ENCODE data around the gene FAM120C.

FAM120C gene

DNA sequence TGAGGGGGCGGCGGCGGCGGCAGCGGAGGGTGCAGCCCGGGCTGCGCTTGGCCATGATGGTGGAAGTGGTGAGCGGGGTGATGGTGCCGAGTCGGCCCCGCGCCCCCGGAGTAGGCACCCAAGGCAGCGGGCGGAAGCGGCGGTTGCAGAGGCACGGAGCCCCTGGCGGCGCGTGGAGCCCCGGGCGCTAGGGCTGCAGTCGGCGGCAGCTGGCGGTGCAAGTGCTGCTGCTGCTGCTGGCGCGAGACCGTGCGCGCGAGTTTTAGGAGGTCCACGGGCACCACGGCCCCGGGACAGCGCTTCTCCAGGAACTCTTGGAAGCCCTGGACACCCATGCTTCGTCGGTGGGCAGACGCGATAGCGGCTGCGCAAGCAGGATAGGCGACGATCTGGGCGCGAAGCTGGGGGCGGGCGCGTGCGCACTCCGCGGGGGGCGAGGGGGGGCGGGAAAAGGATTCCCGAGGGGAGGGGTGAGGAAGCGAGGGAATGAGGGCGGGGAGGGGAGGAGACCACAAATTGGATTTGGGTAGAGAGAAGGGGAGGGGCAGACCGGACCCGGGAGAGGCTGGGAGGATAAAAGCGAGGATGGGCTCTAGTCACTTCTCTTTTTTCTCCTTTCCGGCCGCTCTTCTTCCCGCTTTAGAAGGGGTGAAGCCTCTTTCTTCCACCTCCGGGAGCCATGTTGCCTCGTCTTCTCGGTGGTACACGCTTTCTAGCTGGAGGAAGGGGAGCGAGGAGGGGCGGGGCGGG lies at the start of gene FAM120C:
FAM120C (minus strand) TSS at position 391 of the 750 bp plus-strand sequence; CDS start at position 335, 56 bp downstream.
- DNase-seq (ENCODE audit: low read depth): peak; percentile 52

DNA sequence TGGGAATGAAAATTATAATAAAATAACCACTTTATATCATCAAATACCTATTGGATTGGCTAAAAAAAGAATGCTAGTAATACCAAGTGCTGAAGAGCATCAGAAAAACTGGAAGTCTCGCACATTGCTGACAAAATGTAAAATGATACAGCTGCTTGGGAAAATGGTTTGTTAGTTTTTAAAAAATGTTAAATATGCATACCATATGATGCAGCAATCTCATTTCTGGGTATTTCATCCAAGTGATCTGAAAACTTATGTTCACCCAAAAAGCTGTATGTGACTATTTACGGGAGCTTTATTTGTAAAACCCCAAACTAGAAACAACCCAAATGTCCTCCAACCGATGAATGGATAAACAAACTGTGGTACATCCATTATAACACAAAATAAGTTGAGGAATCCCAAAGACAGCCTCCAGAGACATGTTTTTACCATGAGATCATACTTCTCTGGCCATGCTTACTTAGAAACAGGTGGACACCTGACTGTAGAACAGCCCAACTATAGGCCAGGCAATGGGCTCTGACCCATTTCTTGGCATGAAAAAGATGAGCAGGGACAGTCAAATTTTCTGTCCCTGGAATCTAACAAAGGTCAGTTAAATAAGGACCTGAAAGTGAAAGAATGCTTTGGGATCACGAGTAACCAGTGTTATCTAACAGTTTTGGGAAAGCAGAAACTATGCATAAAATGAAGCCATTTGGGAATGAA lies 47.5 kb upstream of the FAM120C start:
- DNase-seq (ENCODE audit: low read depth): no peak

DNA sequence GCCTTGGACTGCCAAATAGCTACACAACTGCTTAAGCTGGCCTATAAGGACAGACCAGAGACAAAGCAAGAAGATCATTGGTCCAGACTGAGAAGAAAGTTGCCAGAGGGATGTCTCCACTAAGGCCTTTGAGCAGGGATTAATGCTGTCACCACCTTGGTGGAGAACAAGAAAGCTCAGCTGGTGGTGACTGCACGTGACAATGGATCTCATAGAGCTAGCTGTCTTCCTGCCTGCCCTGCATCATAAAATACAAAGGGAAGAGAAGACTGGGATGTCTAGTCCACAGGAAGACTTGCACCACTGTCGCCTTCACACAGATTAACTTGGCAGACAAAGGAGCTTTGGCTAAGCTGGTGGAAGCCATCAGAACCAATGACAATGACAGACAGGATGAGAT lies 40.5 kb upstream of the FAM120C start:
- no peak for DNase-seq (ENCODE audit: low read depth)

DNA sequence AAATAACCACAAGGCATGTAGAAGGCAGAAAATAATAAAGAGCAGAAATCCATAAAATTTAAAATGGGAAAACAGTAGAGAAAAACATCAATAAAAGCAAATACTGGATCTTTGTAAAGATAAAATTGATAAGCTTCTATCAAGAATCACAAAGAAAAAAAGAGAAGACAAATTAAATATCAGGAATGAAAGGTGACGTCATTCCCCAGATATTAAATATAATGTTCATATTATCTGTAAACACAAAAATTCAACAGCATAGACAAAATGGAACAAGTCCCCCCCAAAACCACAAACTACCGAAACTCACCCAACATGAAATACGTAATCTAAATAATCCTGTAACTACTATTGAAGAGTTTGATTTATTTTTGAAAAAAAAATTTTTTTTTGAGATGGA lies 30.5 kb upstream of the FAM120C start:
- DNase-seq (ENCODE audit: low read depth): no peak

DNA sequence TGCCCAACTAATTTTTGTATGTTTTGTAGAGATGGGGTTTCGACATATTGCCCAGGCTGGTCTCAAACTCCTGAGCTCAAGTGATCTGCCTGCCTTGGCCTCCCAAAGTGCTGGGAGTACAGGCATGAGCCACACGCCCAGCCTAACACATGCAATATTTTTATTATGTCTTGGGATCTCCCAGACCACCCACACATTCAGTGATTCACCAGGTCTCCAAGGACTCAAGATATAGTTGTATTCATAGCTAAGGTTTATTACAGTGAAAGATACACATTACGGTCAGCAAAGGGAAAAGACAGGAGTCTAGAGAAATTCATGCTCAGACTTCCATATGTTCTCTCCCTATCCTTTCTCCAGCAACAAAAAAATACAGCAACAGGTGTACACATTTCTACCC lies 25.5 kb upstream of the FAM120C start:
- DNase-seq (ENCODE audit: low read depth): no peak

GRCh38 chrX:54198262-54198661 lies 15.2 kb upstream of the FAM120C start:
- no peak for DNase-seq (ENCODE audit: low read depth)

GRCh38 chrX:54194982-54195588 lies 12.0 kb upstream of the FAM120C start:
- no peak for DNase-seq (ENCODE audit: low read depth)

DNA sequence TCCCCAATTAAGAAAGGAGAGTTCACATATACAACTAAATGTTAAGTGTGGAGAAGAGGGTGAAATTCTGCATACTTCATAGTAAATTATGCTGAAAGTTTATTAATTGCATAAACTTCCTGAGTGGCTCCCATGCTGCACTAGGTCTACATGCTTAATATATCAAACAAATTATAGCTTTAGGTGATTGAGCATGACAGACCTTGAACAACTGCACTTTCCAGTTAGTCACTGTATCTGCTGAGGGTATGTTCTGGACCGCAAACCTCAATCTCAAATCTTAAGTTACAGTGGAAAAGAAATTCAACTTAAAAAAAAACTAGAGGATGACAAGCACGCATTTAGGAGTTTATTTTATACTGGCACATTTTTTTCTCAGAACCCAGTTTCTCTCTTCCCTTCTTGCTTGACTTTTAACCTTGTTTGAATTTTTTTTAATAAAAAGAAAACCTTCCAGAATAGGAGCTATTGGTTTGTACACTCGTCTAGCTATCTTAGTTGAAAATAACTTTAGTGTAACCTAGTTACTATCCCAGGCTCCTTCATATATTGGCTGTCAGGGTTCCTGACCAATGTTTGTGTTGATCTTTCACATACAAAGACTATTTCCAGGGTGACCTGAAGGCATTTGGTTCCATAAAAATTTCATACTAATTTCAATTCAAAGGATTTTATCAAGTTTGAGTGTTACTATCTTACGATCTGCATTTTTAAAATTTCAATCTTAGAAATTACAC lies 10.2 kb upstream of the FAM120C start:
- DNase-seq (ENCODE audit: low read depth): no peak

- DNase-seq (ENCODE audit: low read depth): no peak
These were observed 1.4 kb upstream of the FAM120C start for GRCh38 chrX:54184474-54184873.

DNA sequence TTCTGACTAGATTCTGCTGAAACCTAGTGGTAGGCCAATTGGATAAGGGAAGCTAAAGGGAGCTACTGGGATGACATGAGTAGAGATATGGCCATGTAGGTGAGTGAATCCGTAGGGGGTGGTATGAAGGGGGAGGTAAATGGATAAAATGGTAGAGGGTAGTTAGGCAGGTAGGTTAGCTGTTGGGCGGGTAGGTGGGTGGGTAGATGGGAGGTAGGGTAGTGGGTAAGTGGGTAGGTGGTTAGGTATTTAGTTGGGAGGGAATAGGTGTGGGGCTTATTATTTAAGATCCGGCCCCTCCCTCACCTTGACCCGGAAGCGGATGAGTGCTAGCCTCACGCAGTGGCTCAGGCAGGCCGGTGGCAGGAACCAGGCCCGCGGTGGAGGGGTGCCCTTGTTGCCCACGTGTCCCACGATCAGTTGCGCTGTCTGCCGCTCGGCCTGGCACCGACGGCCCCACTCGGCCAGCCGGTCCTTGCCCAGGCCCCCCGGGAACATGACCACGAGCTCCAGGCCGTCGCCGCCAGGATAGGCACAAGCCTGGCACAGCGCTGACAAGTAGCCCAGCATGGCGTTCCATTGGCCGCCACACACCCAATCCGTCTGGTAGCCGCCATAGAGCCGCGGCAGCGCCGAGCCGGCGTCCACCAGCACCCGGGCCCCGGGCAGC lies 725 bp downstream of the FAM120C start:
- DNase-seq (ENCODE audit: low read depth): peak; percentile 56

DNA sequence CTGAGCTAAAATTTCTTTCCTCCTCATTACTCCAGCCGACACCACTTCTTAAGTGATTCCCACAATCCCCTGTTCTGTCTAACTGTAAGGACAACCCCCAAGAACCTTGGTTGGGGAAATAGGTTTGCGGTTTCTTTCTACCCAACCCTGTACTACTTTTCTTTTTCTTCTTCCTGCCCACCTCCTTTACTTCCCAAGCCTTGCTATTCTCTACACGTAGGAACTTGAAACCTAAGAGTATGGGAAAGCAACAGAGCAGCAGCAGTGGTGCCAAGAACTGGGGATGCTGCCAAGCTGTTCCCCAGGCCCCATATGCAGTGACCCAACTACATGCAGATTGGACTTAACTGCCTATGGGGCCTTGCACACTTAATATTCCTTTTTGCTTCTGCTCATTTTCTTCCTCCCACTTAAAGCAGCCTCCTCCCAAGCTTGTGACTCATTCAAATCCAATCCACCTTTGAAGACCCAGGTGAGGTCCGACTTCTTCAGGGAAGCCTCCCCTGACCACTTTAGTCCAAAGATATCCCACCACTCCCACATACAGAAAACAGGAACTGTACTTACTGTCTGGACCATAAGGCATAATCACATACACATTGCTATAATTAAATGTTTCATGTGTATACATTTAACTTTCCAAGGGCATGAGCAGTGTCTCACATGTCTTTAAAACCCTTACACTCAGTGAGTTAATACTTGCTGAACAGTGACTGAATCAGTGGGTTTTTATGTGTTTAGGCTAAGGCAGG lies 1.7 kb downstream of the FAM120C start:
- DNase-seq (ENCODE audit: low read depth): no peak

DNA sequence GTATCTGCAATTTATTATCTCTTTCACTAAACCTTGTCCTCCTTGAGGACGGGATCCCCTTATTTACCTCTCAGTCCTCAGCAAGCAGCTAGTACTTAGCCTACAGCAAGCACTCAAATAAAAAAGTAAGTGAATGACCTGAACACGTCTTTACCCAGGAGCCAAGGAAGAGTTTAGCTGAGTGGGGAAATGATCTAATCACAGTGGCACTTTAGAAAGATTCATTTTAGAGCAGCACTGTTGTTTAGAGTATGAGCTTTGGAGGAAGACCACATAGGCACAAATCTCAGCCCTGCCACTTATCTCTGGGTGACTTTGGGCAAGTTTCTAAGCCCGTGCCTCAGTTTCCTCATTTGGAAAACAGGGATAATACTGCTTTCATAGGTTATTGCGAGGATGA lies 2.7 kb downstream of the FAM120C start:
- no peak for DNase-seq (ENCODE audit: low read depth)

- no peak for DNase-seq (ENCODE audit: low read depth)
These were observed 4.7 kb downstream of the FAM120C start for GRCh38 chrX:54178100-54178940.

- no peak for DNase-seq (ENCODE audit: low read depth)
These were observed 5.7 kb downstream of the FAM120C start for GRCh38 chrX:54177306-54177705.

- no peak for DNase-seq (ENCODE audit: low read depth)
These were observed 9.3 kb downstream of the FAM120C start for GRCh38 chrX:54173791-54174190.

GRCh38 chrX:54172455-54172854 lies 10.6 kb downstream of the FAM120C start:
- no peak for DNase-seq (ENCODE audit: low read depth)

DNA sequence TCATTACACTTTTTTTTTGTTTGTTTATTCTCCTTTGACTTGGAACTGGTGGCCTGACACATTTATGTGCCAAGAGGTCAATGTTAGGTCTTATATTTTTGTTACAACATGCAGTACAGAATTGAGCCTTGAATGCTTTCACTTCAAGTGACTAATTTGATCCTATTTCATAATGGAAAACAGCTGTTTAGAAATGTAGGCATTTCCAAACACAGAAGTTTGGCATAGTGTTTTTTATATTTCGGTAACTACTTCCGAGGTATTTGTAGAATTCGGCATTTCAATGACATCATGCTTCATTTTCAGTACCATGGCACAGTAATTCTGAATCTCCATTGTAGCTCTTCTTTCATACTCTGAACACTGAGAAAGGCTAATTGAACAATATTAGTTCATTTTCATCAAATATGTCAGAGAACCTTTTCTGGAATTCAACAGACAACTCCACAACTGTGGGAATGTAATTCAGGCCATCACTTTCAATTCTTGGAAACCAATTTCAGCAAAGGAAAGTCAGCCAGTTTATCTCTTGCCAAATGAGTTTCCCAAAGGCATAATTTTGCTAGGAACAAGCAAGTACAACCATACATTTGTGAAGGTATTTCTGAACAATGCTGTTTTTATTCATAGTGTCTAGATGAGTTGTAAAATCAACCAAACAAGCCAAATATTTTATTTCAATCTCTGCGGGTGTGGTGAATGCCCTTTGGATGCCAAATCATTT lies 11.4 kb downstream of the FAM120C start:
- no peak for DNase-seq (ENCODE audit: low read depth)

- no peak for DNase-seq (ENCODE audit: low read depth)
These were observed 12.0 kb downstream of the FAM120C start for GRCh38 chrX:54171091-54171490.

DNA sequence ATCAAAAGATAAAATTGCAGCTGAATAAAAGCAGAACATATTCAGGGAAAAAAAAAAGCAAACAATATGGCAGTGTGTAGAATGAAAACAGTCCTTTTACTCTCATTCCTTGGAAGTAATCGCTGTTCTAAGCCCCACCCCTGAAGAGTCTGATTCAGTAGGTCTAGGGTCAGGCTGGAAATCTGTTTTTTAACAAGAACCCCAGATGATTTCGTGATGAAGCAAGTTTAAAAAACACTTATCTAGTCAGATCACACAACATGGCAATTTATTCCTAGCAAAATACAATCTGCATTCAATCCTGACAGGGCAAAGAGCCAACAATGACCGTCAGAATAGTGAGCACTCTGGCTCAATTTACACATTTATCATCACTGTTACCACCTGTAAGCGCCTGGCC lies 16.1 kb downstream of the FAM120C start:
- DNase-seq (ENCODE audit: low read depth): no peak

DNA sequence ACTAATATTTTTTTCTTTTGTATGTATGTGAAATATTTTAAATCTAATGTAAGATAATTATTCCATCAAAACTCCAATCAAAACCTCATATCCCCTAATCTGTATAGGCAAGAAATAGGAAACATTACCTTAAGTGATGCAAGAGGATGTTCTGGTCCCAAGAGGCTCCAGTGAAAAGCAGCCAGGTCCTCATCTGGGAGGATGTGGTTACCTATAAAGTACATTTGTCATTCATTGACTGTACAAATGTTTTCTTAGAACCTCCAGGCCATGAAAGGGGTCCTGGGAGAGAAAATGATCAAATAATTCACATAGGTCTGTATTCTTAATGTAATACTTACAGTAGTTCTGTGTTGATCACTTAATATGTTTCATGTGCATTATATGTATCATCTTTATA lies 25.5 kb downstream of the FAM120C start:
- DNase-seq (ENCODE audit: low read depth): no peak

Measured in activated T-cell treated with anti-CD3 and anti-CD28 coated beads for 48 hours (primary cell).